HG03571 (cell line): ENCODE results near the gene HDAC4.
"Not testable (repeated sequence)": the region's sequence is repeated elsewhere in the genome, so short reads cannot be mapped to it uniquely, and the experiment has no call there.

Experiments
- ATAC-seq: cut with Tn5 transposase; IDR thresholded peaks from one replicate; pipeline ENCODE4 v1.9.1; 2021; ENCODE audit not compliant: unreplicated experiment

HDAC4 gene

GRCh38 chr2:239079671-239080294 lies 321.0 kb downstream of the HDAC4 start:
- ATAC-seq = no peak

- ATAC-seq = no peak
Measured at GRCh38 chr2:239078128-239078924, 322.5 kb downstream of the HDAC4 start.

- no peak for ATAC-seq
Measured at GRCh38 chr2:239077260-239077659, 323.6 kb downstream of the HDAC4 start.

- no peak for ATAC-seq
Measured at GRCh38 chr2:239075918-239076758, 324.7 kb downstream of the HDAC4 start.

- no peak for ATAC-seq
Measured at GRCh38 chr2:239073745-239074530, 326.9 kb downstream of the HDAC4 start.

- ATAC-seq = no peak
Measured at GRCh38 chr2:239073270-239073669, 327.6 kb downstream of the HDAC4 start.

GRCh38 chr2:239072786-239073185 lies 328.0 kb downstream of the HDAC4 start:
- ATAC-seq = no peak

GRCh38 chr2:239070466-239070865 lies 330.4 kb downstream of the HDAC4 start:
- no peak for ATAC-seq

- not testable (repeated sequence) for ATAC-seq
Measured at GRCh38 chr2:239069362-239070333, 331.2 kb downstream of the HDAC4 start.

GRCh38 chr2:239068411-239068810 lies 332.4 kb downstream of the HDAC4 start:
- no peak for ATAC-seq

- ATAC-seq = no peak
Measured at GRCh38 chr2:239067196-239067865, 333.5 kb downstream of the HDAC4 start.

- ATAC-seq = no peak
Measured at GRCh38 chr2:239066597-239066996, 334.2 kb downstream of the HDAC4 start.

GRCh38 chr2:239065962-239066361 lies 334.9 kb downstream of the HDAC4 start:
- no peak for ATAC-seq

- no peak for ATAC-seq
Measured at GRCh38 chr2:239065537-239065936, 335.3 kb downstream of the HDAC4 start.

GRCh38 chr2:239064891-239065290 lies 335.9 kb downstream of the HDAC4 start:
- ATAC-seq = no peak

- no peak for ATAC-seq
Measured at GRCh38 chr2:239064253-239064652, 336.6 kb downstream of the HDAC4 start.

- ATAC-seq = no peak
Measured at GRCh38 chr2:239062743-239063142, 338.1 kb downstream of the HDAC4 start.

- ATAC-seq = no peak
Measured at GRCh38 chr2:239061824-239062570, 338.8 kb downstream of the HDAC4 start.
